Caco-2 (cell line): ENCODE measurements around the gene CDNF. TPM values are rescaled to one million over a fixed set of nuclear protein-coding genes. Genes with fewer than 3 reads are reported as not detected.

Source experiments
- BruUV-seq: library from RNA; stranded (reverse); fragments of 400-500 nt; replicated peaks from 2 replicates; lab custom pipeline; 2021; lab: Mats Ljungman, UMichigan
- CTCF ChIA-PET: fragments of 300-600 bp; sonication (Branson Sonifier 250); formaldehyde crosslinking; loops from one replicate; lab custom pipeline; 2022; ENCODE audit warnings: antibody characterized with exemption; lab: Charles Lee
- POLR2A ChIA-PET: fragments of 300-600 bp; sonication (Branson Sonifier 250); formaldehyde crosslinking; loops from one replicate; lab custom pipeline; 2022; ENCODE audit warnings: antibody characterized with exemption; lab: Charles Lee
- DNase-seq, 2 experiments: peaks; one replicate each; pipeline versions ENCODE4 v3.0.0 to v3.0.0-alpha.2; 2020 to 2022
- H3K27me3 ChIP-seq: replicated peaks from 2 replicates; pipeline ENCODE4 v1.6.0; 2011; ENCODE audit warnings: low read length; ENCODE audit not compliant: control insufficient read depth, insufficient read depth
- H3K36me3 ChIP-seq: 2 replicates; pipeline ENCODE4 v1.5.1; 2011; ENCODE audit warnings: low read length; ENCODE audit not compliant: control insufficient read depth, insufficient read depth
- H3K4me1 ChIP-seq: fragments of 250-450 bp; sonication (Bioruptor Pico); 2 replicates; pipeline ENCODE4 v1.5.1; 2020; ENCODE audit warnings: mild to moderate bottlenecking
- H3K4me3 ChIP-seq: 2 replicates; pipeline ENCODE4 v1.5.1; 2011; ENCODE audit warnings: low read depth, mild to moderate bottlenecking, control low read depth, low read length
- H3K9me3 ChIP-seq: fragments of 250-450 bp; sonication (Bioruptor Pico); 2 replicates; pipeline ENCODE4 v1.5.1; 2020; ENCODE audit warnings: mild to moderate bottlenecking, moderate library complexity
- H3K27ac Mint-ChIP-seq: one replicate; pipeline ENCODE4 v1.8.0; 2022; ENCODE audit warnings: mixed read lengths; ENCODE audit not compliant: unreplicated experiment
- H3K27me3 Mint-ChIP-seq: one replicate; pipeline ENCODE4 v1.8.0; 2022; ENCODE audit warnings: mixed read lengths; ENCODE audit not compliant: insufficient read depth, unreplicated experiment
- H3K36me3 Mint-ChIP-seq: one replicate; pipeline ENCODE4 v1.8.0; 2022; ENCODE audit warnings: mild to moderate bottlenecking, mixed read lengths; ENCODE audit not compliant: insufficient read depth, unreplicated experiment
- H3K4me1 Mint-ChIP-seq: one replicate; pipeline ENCODE4 v1.8.0; 2022; ENCODE audit warnings: low read depth, mixed read lengths; ENCODE audit not compliant: unreplicated experiment
- H3K4me3 Mint-ChIP-seq: one replicate; pipeline ENCODE4 v1.8.0; 2022; ENCODE audit warnings: mild to moderate bottlenecking, moderate library complexity, mixed read lengths; ENCODE audit not compliant: unreplicated experiment
- H3K9me3 Mint-ChIP-seq: one replicate; pipeline ENCODE4 v1.8.0; 2022; ENCODE audit warnings: mixed read lengths; ENCODE audit not compliant: unreplicated experiment
- intact Hi-C: fragments of 100-400 bp; cut with micrococcal nuclease; formaldehyde crosslinking; loops from one replicate; pipeline ENCODE4 v1.10.0; 2022; ENCODE audit not compliant: unreplicated experiment
- total RNA-seq: library from RNA; stranded (reverse); gene quantifications from 2 replicates; pipeline ENCODE4 v1.2.3, GENCODE V29; 2022
- TF ChIP-seq, protein P1 (sequence below), 2 experiments: fragments of 200-600 bp in 1 of 2; IDR thresholded peaks; 1 replicate in 1 of 2; 2 replicates in 1 of 2; pipeline versions ENCODE4 v1.5.1 to v1.8.0; 2011 to 2022; ENCODE audit warnings: antibody characterized with exemption in 1 of 2, control low read depth in 1 of 2, inconsistent platforms in 1 of 2, low read depth in 1 of 2, low read length in 1 of 2, mild to moderate bottlenecking in 1 of 2, moderate library complexity in 1 of 2; ENCODE audit not compliant: insufficient read depth in 1 of 2, severe bottlenecking in 1 of 2, unreplicated experiment in 1 of 2

The CDNF gene
- total RNA-seq, 1 experiment from 2014 or later: 3.9 TPM

DNA sequence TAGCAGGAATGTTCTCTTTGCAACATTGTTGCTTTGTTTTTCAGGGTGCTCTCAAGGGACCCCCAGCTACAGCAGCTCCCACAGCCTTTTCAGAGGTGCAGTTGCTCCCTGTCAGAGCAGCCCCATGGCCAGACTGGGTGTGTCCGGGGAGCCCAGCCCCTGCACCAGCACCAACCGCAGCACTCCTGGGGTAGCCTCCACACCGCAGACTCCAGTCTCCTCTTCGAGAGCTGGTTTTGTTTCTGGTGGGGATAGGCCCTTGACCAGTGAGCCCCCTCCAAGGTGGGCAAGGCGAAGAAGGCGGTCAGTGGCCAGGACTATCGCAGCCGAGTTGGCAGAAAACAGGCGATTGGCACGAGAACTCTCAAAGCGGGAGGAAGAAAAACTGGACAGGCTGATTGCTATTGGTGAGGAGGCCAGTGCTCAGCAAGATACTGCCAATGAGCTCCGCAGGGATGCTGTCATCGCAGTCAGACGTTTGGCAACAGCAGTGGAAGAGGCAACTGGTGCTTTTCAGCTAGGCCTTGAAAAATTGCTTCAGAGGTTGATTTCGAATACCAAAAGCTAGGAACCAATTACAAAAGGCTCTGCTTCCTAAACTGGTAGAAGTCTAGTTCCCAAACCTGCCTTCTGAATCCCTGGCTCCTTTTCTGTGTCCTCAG, 5.6 kb upstream of the CDNF start:
- peaks cover 3% of the 10 kb centered on the region for H3K36me3 ChIP-seq
- H3K27me3 ChIP-seq: no peaks in the 10 kb centered on the region
- BruUV-seq: no TSS peak
- no peak for DNase-seq
- H3K4me1 ChIP-seq: no peaks in the 10 kb centered on the region
- intact Hi-C loops: no loop called here
- Mint-ChIP-seq H3K27me3 (no peaks in the 10 kb centered on the region), H3K27ac (no peak overlapping the region), H3K4me1 (peaks cover 7% of the 10 kb centered on the region), H3K9me3 (no peaks in the 10 kb centered on the region), H3K4me3 (no peak overlapping the region), H3K36me3 (peaks cover 63% of the 10 kb centered on the region)
- POLR2A ChIA-PET: no interaction called here
- H3K9me3 ChIP-seq: no peaks in the 10 kb centered on the region
- H3K4me3 ChIP-seq: no peak overlapping the region
- TF ChIP-seq, protein P1, sequence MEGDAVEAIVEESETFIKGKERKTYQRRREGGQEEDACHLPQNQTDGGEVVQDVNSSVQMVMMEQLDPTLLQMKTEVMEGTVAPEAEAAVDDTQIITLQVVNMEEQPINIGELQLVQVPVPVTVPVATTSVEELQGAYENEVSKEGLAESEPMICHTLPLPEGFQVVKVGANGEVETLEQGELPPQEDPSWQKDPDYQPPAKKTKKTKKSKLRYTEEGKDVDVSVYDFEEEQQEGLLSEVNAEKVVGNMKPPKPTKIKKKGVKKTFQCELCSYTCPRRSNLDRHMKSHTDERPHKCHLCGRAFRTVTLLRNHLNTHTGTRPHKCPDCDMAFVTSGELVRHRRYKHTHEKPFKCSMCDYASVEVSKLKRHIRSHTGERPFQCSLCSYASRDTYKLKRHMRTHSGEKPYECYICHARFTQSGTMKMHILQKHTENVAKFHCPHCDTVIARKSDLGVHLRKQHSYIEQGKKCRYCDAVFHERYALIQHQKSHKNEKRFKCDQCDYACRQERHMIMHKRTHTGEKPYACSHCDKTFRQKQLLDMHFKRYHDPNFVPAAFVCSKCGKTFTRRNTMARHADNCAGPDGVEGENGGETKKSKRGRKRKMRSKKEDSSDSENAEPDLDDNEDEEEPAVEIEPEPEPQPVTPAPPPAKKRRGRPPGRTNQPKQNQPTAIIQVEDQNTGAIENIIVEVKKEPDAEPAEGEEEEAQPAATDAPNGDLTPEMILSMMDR (IDR thresholded peaks at IDR 0.05; ENCODE audit: insufficient read depth in 1 of 2, low read depth in 1 of 2, low read length in 1 of 2, severe bottlenecking in 1 of 2, unreplicated experiment in 1 of 2): no peak
- CTCF ChIA-PET: interaction anchor here (0.9 kb wide), 1 partner anchor 9 kb away, joined by 3 read pairs; no protein-coding TSS in a partner anchor

DNA sequence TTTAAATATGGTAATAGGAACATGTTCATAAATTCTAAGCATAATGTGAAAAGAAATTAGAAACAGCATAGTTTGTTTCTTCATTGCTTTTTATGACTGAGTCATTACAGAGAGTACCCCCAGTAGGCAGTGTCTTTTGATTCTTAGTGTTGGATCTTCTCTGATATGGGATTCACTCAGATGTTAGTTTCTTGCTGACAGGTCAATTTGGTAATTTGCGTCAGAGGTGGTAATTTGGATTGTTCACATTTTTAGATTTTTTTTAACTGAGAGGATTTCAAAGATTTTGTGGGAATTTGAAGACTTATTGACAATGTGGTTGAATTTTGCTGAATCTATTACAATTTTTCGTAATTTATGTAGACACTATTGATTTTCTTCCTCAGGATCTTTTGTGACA, 2.3 kb upstream of the CDNF start:
- TF ChIP-seq, protein P1 (IDR thresholded peaks at IDR 0.05; ENCODE audit: insufficient read depth in 1 of 2, low read depth in 1 of 2, low read length in 1 of 2, severe bottlenecking in 1 of 2, unreplicated experiment in 1 of 2): no peak
- H3K4me3 ChIP-seq: no peak overlapping the region
- H3K27ac Mint-ChIP-seq: no peak overlapping the region
- H3K36me3 ChIP-seq: peaks cover 3% of the 10 kb centered on the region
- peak overlapping the region; percentile 70 for H3K4me3 Mint-ChIP-seq
- peaks cover 7% of the 10 kb centered on the region for H3K4me1 Mint-ChIP-seq
- H3K36me3 Mint-ChIP-seq: peaks cover 74% of the 10 kb centered on the region
- H3K9me3 ChIP-seq: no peaks in the 10 kb centered on the region
- POLR2A ChIA-PET: no interaction called here
- no peaks in the 10 kb centered on the region for H3K9me3 Mint-ChIP-seq
- no peaks in the 10 kb centered on the region for H3K27me3 Mint-ChIP-seq
- no peak for DNase-seq
- H3K27me3 ChIP-seq: no peaks in the 10 kb centered on the region
- BruUV-seq: TSS peak; percentile 23
- CTCF ChIA-PET: no interaction called here
- intact Hi-C loops: no loop called here
- H3K4me1 ChIP-seq: no peaks in the 10 kb centered on the region; the same call in 1 of the 2 replicates

DNA sequence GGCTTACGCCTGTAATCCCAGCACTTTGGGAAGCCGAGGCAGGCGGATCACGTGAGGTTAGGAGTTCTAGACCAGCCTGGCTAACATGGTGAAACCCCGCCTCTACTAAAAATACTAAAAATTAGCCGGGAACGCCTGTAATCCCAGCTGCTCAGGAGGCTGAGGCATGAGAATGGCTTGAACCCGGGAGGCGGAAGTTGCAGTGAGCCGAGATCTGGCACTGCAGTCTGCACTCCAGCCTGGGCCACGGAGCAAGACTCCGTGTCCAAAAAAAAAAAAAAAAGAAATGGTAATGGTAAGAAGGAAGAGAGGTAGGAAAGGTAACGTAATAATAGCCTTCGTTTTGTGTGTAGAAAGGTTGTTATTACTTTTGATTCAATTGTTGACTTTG, 1.5 kb upstream of the CDNF start:
- H3K27me3 ChIP-seq: no peaks in the 10 kb centered on the region
- no peaks in the 10 kb centered on the region for H3K9me3 Mint-ChIP-seq
- TF ChIP-seq, protein P1 (IDR thresholded peaks at IDR 0.05; ENCODE audit: insufficient read depth in 1 of 2, low read depth in 1 of 2, low read length in 1 of 2, severe bottlenecking in 1 of 2, unreplicated experiment in 1 of 2): no peak
- peaks cover 67% of the 10 kb centered on the region for H3K36me3 Mint-ChIP-seq
- H3K4me3 ChIP-seq: peak overlapping the region; percentile 91
- no peak for DNase-seq
- H3K4me1 Mint-ChIP-seq: peaks cover 14% of the 10 kb centered on the region
- ChIA-PET POLR2A (interaction anchor here (0.6 to 3.7 kb wide), 3 partner anchors 39 to 261 kb away, joined by 4 to 64 read pairs (median 23); partner anchors contain the start of gene SUV39H2), CTCF (no interaction called here)
- H3K27ac Mint-ChIP-seq: peak overlapping the region; percentile 91
- no peaks in the 10 kb centered on the region for H3K27me3 Mint-ChIP-seq
- no peaks in the 10 kb centered on the region; the same call in 1 of the 2 replicates for H3K4me1 ChIP-seq
- peaks cover 3% of the 10 kb centered on the region for H3K36me3 ChIP-seq
- intact Hi-C loops: loop anchor here (2.0 to 5.0 kb wide), 4 partner anchors 120 to 287 kb away; partner anchors contain the start of gene MEIG1
- H3K9me3 ChIP-seq: no peaks in the 10 kb centered on the region
- H3K4me3 Mint-ChIP-seq: peak overlapping the region; percentile 70
- BruUV-seq: no TSS peak
